Keratinocyte (primary cell): ENCODE data around the gene MAGED2.

Experiments
- CTCF ChIP-seq, 3 experiments: IDR thresholded peaks in 1 of 3; conservative IDR thresholded peaks in 1 of 3; optimal IDR thresholded peaks in 1 of 3; 2 replicates in 2 of 3; 3 replicates in 1 of 3; pipeline versions ENCODE3 to v1.5.1; 2011; ENCODE audit warnings: low read length in 3 of 3, mild to moderate bottlenecking in 3 of 3, moderate library complexity in 2 of 3, control low read depth in 1 of 3, inconsistent platforms in 1 of 3; ENCODE audit not compliant: insufficient read depth in 2 of 3; ENCODE audit errors: extremely low read depth in 1 of 3
- EZH2 ChIP-seq: IDR thresholded peaks from one replicate; pipeline ENCODE4 v1.6.1; 2012; ENCODE audit warnings: inconsistent platforms, mild to moderate bottlenecking, low read length, moderate library complexity

DNA sequence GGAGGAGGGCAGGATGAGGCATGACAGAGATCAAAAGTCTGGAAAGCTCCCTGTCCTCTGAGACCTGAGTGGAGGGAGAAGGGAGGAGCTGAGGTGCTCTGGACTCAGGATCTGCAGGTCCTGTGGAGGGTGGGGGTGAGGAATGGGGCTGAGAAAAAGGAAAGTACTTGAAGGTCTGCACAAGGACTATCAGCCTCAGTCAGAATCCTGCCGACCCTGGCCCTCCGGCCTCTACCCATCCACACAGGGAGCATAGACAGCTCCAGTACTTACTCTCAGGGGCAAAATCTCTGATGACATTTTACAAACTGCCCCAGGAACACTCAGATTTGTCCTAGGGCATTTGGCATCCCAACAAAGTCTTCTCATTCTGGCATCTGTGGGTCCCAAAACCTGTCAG, 8.5 kb upstream of the MAGED2 start:
- TF ChIP-seq CTCF (optimal IDR thresholded peaks at IDR 0.05 in 1 of 3, IDR thresholded peaks at IDR 0.05 in 1 of 3, conservative IDR thresholded peaks at IDR 0.05 in 1 of 3; ENCODE audit: extremely low read depth in 1 of 3, insufficient read depth in 2 of 3, low read length in 3 of 3) (no peak), EZH2 (no peak)
